ENCODE data around the gene S100A12.

S100A12 gene

DNA sequence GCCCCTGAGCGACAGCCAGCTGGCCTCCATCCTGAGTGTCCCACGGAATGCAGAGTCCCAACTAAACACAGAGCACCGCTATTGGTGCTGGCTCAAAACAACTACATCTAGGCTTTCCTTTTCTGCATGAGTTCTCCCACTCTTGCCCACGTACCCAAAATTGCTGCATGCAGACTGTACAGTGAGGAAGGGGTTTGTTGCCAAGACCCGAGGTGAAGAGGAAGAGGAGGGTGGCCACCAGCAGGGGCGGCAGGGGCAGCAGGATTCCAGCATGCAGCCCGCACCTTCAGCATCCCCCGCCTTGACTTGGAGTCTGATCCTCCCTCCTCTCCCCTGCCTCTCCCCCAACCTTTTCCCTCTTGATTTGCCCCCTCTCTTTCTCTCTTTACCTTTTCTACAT is 9.7 kb downstream of the S100A12 start:
- DNase-seq, result no peak

DNA sequence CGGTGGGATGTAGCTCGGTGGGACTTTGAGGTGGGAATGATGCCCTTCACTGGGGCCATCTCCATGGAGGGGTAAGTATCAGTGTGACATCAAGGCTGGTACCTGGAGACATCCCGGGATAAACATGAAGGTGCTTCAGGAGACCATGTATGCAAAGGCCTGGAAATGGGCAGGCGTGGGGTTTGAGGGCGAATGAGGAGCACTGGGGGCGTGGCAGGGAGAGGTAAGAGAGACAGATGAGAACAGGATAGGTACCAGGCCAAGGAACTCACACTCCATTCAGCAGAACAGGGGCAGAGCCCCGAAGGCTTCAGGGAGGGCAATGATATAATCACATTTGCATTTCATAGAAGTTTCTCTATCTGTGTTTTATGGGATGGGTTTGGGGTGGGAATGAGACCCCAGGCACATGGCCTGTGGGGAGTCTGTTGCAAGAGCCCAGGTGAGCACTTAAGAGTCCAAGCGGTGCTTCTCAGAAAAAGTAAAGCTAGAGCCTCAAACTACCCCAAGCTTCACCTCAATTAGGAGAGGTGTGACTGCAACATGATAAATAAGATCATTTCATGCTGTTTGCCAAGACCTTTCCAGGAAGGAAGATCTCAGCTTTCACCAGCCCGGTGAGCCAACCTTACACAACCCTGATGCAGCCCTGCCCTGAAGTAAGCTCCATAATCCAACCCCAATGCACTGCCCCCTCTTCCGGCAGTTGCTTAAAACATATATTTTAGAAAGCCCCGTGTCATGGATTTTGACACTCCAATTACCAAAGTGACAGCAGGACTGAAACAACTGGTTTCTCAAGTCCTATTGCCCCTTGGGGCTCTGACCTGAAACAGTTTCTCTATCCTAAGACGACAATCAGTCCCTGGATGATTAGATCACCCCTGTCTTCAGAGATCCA is 10.4 kb downstream of the S100A12 start:
- no peak for DNase-seq

DNA sequence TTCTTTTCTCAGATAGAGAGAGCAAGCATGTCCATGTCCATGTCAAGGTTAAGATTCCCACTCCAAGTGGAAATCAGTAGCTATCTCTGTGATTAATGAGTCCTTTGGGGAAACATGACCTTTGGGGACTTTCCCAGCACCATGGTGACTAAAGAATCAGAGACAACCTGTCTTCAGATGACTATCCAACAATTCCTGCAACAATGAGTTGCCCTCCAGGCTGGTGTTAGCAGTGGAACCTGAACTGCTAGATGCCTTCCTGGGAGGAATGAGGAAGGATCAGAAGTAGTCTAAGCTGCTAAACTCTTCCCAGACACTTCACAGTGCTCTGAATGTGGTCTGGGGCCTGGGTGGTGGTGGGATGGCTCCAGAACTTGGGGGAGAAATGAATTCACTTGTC is 11.3 kb downstream of the S100A12 start:
- no peak for DNase-seq

DNA sequence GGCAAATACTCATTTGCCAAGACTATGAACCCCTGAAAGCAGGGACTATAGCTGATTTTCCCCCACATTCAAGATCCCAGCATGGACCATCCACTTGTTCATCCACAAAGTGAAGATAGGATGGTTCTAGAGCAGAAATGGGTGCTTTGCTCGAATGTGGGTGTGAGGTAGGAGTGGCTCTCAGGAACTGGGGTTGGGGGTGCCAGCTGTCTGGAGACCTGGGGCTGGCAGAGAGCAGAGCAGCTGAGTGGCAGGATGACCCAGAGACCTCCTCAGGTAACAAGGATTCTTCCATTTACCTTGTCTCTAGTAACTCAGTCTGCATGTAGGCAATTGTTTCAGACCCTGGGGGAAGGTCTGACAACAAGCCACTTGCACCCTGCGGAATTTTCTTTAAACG is 11.8 kb downstream of the S100A12 start:
- no peak for DNase-seq

DNA sequence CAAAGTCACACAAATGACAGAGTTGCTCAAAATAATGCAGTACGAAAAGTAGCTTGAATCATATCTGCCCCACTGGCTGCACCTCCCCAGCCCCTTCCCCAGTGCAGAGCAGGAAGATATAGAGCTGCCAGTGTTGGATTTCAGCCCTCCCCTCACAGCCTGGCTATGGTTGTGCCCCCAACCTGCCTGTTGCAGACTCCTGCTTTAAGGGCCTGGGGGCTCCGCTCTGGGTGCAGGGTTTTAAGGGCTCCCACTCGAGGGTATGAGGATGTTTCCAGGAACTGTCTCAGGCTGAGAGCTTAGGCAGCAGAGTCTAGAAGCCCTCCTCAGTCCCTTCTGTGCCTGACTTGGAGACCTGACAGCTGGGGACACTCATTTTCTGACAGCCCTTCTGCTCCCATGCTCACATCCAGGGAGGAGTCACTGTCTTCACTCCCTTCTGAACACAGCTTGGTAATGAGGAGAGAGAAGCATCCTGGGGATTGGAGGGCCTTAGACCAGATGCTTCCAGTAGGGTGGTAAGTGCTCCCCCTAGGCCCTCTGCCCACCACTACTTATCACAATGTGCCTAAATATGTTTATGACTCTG is 13.1 kb downstream of the S100A12 start:
- no peak for DNase-seq

DNA sequence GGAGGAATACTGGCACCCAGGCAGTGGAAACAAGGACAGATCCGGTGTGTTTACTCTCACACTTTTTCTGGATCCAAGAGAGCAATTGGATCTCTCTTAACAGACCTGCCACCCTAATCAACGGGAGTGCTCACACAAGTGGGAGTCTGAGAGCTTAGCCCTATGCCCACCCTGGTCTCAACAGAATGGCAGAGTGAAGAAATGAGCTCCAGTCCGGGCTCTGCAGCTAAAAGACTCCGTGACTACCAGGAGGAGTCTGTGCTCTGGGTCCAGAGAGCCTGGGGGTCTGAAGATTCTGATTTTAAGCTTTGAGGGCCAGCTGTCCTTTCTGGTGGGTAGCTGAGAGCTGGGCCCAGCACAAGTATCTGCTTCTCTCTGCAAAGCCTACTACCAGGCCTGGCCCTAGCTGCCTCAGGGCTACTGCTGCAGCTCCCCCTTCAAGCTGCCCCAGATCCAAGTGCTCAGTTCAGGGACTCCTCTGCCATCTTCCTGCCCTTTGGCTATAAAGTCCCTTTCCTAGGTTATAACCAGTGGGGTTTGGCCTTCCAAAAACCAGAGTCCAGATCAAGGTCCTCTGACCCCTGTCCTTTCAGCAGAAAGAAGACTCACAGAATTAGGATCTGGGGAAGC is 13.8 kb downstream of the S100A12 start:
- no peak for DNase-seq

DNA sequence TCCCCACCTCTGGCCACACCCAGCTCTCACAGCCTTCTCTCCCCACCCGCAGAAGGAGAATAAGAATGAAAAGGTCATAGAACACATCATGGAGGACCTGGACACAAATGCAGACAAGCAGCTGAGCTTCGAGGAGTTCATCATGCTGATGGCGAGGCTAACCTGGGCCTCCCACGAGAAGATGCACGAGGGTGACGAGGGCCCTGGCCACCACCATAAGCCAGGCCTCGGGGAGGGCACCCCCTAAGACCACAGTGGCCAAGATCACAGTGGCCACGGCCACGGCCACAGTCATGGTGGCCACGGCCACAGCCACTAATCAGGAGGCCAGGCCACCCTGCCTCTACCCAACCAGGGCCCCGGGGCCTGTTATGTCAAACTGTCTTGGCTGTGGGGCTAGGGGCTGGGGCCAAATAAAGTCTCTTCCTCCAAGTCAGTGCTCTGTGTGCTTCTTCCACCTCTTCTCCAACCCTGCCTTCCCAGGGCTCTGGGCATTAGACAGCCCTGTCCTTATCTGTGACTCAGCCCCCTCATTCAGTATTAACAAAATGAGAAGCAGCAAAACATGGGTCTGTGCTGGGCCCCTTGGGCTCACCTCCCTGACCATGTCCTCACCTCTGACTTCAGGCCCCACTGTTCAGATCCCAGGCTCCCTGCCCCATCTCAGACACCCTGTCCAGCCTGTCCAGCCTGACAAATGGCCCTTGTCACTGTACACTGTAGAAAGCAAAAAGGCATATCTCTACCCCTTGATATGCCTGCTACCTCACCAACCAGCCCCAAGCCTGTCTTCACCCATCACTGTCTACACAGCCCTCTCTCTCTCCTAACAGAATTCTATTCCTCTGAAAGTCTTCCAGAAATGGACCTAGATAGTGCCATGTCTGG is 14.6 kb downstream of the S100A12 start:
- no peak for DNase-seq

DNA sequence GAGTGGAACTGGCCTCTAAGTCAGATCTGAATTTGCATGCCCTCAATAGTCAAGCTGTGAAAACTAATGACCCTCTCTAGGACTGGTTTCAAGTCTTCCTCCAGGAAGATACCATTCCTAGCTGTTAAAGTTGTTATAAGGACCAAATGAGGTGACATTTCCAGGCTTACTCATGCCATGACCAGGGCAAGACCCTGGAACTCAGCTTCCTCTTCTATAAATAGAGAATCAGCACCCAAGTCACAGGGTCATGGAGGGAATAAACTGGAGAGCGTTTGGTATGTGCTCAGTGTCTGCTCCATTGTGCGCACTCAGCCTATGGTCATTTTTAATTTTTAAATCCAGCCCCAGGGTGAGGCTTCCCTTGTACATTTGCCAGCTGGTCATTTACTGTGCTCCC is 15.2 kb downstream of the S100A12 start:
- no peak for DNase-seq

DNA sequence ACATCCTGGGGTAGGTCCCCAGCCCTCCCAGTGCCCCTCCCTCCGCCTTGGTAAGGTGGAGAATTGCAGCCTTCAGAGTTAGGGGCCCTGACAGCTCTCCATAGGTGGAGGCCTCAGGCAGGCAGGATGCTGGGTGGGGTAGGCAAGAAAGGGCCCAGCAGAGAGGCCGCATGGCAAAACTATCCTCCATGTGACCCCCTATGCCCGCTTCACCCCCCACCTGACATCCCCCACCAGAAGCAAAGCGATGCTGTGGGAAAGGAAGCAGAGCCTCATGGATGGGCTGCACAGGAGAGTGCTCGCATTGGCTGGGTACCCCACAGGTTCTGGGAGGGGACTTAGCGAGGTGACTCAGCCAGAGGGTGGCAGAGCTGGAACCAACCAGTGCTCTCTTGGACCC is 16.2 kb downstream of the S100A12 start:
- no peak for DNase-seq

DNA sequence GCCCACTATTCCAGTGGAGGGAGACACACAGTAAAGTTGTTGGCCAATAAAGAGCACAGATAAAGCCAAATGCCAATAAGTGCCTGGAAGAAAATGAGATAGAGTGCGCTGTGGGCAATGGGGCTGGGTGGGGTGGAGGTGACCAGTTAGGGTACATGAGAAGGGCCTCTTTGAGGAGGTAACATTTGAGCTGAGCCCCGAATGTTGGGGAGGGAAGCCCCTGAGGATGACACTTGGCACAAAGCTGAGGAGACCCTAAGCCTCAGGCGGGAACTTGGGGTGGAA is 16.8 kb downstream of the S100A12 start:
- no peak for DNase-seq

DNA sequence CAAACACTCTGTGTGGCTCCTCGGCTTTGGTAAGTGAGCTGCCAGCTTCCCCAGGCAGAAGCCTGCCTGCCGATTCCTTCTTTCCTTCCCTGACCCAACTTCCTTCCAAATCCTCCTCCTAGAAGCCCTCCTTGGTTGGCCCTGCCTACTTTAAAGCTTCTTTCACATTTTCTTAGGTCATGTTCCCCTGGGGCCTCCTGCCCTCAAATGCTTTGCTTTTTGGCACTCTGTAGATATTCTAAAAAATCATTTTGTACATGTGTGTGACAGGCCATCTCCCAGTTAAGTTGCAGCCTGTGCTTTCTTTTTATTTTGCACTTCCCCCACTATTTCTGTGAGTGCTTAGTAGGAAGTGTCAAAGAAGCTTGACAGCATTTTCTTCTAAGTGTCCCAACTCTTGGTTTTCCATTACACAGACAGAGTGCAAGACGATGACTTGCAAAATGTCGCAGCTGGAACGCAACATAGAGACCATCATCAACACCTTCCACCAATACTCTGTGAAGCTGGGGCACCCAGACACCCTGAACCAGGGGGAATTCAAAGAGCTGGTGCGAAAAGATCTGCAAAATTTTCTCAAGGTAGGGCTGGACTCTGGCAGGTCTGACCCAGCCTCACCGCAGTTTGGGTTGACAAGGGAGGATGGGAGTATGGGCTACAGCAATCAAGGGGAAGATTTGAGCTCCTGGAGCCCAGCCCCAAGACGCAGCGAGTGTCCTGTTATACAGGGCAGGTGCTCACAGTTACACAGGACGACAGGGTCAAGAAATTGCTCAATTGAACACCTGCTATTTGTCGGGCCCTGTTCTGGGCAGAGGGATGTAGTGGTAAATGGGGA is 17.3 kb downstream of the S100A12 start, which contains the start of gene S100A9:
Gene S100A9 (plus strand): TSS at position 2 of the 838 bp plus-strand sequence. CDS start 430 bp downstream, at position 432.
- DNase-seq, result no peak

DNA sequence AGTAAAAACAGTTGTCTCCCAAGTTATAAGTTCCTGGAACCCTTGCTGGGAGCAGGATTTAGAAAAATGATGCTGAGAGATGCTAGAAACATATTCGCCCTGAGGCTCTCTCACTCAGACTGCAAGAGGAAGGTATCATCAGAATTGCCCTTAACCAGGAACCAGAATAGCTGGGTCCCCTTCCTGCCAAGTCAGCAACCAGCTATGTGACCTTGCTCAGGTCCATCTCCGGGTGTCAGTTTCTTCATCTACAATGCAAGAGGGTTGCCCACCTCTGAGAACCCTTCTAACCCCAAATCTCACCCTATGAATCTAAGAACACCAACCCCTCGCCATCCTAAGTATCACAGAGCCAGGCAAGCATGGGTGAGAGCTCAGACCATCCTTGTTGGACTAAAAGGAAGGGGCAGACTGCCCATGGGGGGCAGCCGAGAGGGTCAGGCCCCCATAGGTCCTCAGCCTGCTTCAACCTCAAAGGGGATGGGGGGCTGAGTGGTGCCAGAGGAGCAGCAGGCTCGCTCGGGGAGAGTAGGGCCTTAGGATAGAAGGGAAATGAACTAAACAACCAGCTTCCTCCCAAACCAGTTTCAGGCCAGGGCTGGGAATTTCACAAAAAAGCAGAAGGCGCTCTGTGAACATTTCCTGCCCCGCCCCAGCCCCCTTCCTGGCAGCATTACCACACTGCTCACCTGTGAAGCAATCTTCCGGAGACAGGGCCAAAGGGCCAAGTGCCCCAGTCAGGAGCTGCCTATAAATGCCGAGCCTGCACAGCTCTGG is 18.2 kb downstream of the S100A12 start:
- no peak for DNase-seq

DNA sequence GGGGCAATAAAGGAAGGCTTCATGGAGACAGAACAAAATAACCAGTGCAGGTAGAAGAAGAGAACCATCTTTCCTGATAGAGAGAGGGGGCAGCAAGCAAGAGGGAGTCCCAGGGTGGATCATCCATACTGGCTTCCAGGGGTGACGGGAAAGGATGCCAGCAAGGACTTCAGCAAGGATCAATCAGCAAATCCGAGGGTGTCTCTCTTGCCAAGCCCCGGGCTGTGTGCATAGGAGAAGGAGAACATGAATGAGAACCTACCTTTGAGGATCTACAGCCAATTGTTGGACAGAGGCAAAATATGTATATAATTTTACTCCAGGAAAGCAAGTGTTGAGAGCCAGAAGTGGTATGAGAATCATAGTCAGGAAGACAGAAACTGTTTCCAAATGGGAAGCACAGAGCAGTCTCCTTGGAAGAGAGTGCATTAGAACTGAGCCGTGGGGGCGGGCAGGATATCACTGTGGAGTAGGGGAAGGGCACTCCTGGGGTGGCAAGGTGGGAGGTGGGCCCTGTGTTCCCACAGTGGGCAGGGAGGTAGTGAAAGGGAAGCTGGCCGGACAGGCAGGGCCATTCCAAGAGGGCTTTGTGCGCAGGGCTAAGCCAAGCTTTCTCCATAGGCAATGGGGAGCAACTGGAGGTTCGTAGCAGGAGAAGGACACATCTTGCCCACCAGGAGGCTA is 18.9 kb downstream of the S100A12 start:
- no peak for DNase-seq

DNA sequence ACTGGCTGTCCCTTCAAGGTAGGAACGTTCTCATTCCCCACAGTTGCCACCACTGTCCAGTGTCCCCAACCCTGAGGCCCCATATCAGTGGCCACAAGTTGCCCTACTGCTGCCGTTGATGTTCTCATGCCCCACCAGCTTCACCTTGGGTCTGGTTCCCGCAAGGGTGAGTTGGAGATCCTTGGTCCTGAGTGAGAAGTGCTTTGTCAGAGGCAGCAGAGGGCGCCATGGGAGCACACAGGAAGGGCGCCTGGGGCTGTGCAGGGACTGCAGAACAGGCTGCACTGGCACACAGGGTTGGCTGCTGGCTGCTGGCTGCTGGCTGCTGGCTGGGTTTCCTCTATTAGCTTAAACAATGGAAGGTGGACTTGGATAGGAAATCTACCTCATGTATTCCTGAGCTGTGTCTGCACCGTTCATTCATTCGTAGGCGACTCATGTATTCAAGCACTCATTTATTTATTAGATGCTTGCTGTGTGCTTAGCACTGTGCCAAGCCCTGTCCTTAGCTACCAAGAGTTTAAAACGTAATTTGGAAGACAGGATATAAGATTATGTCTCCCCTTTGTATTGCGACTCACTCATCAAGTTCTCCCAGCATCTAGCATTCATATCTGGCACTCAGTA is 19.9 kb downstream of the S100A12 start:
- no peak for DNase-seq

DNA sequence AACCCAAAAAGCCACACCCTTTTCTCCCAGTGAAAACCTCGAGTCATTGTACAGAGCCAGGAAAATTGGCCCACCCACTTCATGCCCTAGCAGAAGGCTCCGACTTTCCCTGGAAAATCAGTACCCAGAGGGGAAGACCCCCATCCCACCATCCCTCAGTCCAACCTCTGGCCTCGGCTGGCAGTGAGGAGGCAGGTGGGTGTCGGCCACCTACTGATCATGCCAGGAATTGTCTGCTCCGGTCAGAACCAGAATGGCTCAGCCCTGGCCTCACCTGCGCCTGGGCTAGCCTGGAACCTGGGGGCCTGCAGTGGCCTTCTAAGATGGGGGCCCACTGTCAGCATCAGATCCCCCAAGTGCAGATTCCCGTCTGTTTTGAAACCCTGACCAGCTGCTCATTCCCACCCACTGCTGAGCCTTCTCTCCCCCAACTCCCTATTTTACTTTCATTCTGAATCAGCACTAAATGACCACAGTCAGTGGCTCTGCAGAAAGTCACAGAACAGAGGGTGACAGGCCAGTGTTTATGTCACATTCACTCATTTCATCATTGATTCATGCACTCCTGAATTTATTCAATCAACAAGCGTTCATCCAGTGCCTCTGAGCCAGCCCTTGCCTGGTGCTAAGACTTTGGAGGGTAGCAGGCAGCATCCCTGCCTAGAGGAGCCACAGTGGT is 20.8 kb downstream of the S100A12 start:
- no peak for DNase-seq

DNA sequence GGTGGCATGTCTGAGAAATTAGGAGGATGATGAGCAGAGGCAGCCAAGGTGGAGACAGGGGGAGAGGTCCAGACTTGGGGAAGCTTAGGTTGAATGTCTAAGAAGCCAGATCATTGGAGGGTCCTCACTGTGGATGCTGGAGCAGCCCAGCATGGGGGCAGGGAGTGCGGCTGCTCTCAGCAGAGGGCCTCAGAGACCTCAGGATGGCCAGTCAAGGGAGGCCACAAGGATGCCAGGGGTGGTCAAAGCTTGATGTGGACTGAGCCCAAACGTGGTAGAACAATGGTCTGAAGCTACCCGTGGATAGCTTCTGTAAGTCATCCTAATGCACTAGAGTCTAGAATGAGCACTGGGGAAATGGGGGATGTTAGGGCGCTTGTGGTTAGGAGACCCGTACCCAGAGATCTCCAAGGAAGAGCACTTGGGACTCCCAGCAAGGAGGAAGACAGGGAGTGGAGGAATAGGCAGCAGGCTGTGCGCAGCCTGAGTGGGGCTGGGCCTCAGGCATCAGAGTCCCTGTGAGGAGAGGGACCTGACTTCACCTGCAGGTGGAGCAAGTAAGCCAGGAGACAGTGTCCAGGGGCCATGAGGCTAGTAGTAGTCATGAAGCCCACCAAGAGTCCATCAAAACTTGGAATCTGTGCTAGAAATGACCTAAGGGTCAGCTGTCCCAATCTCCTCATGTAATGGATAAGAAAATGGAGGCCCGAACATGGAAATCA is 22.0 kb downstream of the S100A12 start:
- DNase-seq, result no peak

DNA sequence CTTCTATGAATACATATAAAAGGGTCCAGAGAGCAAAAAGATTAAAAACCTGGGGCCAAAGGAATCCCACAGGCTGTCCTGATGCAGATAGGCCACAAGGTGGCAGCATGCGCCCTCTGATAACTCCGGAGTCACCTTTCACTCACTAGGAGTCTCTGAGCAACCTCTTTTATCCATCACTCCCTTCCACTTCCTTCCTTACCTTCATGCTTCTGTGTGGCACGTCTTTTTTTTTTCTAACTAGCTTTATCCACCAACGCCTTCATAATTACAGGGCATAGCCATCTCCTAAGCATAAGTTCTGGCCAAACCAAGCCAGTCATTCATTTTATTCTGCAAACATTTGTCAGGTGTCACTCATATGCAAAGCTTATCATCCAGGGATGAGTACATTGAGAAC is 22.9 kb downstream of the S100A12 start:
- DNase-seq, result no peak

DNA sequence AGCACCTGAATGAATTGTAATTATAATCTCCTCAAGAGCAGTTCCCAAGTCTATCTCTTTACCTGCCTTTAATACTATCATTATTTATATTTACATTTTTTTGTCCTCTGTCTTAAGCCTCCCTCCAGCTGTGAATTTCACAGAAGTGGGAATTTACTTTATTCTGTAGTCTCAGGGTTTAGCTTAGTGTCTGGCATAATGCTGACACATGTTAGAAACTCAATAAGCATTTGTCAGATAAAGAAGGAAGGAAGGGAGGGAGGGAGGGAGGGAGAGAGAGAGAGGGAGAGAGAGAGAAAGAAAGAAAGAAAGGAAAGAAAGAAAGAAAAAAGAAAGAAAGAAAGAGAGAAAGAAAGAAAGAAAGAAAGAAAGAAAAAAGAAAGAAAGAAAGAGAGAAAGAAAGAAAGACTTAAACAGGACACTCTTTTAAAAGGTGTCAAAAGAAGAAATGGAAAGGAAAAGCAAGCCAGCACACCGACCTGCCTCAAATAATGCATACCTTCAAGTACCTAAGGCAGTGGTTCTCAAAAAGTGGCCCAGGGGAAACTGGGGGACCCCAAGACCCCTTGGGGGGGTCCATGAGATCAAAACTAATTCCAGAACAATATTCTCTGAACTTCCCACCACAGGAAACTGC is 25.0 kb downstream of the S100A12 start:
- no peak for DNase-seq

Measured in NCI-H510A (cell line).